Glutamatergic neuron (in vitro differentiated cells): Measurements from ENCODE around the gene PARVB. TPM values are rescaled to one million over a fixed set of nuclear protein-coding genes. Genes with fewer than 3 reads are reported as not detected.

Experiments used
- DNase-seq: peaks from one replicate; pipeline ENCODE4 v3.0.0; 2022
- H3K27ac Mint-ChIP-seq: one replicate; pipeline ENCODE4 v1.8.0; 2020; ENCODE audit warnings: mild to moderate bottlenecking, mixed read lengths, inconsistent platforms; ENCODE audit not compliant: unreplicated experiment
- H3K27me3 Mint-ChIP-seq: one replicate; pipeline ENCODE4 v1.8.0; 2020; ENCODE audit warnings: mild to moderate bottlenecking, moderate library complexity, mixed read lengths, inconsistent platforms; ENCODE audit not compliant: unreplicated experiment
- H3K36me3 Mint-ChIP-seq: one replicate; pipeline ENCODE4 v1.8.0; 2020; ENCODE audit warnings: mild to moderate bottlenecking, mixed read lengths, inconsistent platforms; ENCODE audit not compliant: unreplicated experiment
- H3K4me1 Mint-ChIP-seq: one replicate; pipeline ENCODE4 v1.8.0; 2020; ENCODE audit warnings: mild to moderate bottlenecking, low read depth, mixed read lengths, inconsistent platforms; ENCODE audit not compliant: unreplicated experiment
- H3K4me3 Mint-ChIP-seq: one replicate; pipeline ENCODE4 v1.8.0; 2020; ENCODE audit warnings: mild to moderate bottlenecking, mixed read lengths, inconsistent platforms; ENCODE audit not compliant: unreplicated experiment
- H3K9me3 Mint-ChIP-seq: one replicate; pipeline ENCODE4 v1.8.0; 2020; ENCODE audit warnings: mild to moderate bottlenecking, moderate library complexity, mixed read lengths, inconsistent platforms; ENCODE audit not compliant: unreplicated experiment
- total RNA-seq: library from RNA; stranded (reverse); fragmentation: NEBNext Ultra II Directional; extraction: Animal tissue kit (Norgen Biotek cat#: 25700); gene quantifications from one replicate; pipeline ENCODE4 v1.2.1, GENCODE V29; 2021; ENCODE audit not compliant: unreplicated experiment
- TF ChIP-seq, protein P1 (sequence below): fragments of 200-600 bp; sonication (generic); IDR thresholded peaks from one replicate; pipeline ENCODE4 v1.5.0; 2021; ENCODE audit not compliant: partially characterized antibody, unreplicated experiment

PARVB gene
- total RNA-seq, 1 donor from 2014 or later, result 7.7 TPM

DNA sequence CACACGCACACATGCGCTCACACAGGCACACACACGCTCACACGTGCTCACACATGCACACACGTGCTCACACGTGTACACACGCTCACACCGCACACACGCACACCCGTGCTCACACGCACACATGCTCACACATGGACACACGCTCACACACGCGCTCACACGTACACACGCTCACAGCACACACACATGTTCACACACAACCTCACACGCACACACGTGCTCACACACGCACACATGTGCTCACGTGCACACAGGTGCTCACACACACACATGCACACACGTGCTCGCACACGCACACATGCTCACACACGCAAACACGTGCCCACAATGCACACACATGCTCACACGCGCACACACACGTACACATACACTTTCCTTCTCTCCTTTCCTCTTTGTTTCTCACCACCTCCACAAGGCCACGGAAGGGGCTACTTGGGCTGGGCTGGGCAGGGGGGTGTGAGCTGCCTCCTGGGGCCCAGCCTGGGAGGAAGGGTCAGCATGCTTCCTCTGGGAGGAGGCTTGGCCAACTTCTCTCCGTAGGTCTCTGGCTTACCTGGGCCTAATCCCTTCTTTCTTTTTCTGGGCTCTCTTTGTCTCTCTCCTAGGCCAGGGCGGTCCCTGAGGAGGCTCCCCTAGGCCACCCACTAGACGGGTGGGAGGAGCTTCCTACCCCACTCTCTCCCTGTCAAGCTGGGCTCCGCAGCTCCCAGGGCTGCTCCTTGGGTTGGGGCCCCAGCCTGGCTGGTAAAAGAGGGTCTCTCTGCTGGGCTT lies 122.2 kb downstream of the PARVB start:
- Mint-ChIP-seq H3K36me3 (no peaks in the 10 kb centered on the region), H3K4me3 (peak overlapping the region; percentile 19), H3K27ac (peak overlapping the region; percentile 83), H3K4me1 (peaks cover 27% of the 10 kb centered on the region), H3K27me3 (peaks cover 6% of the 10 kb centered on the region), H3K9me3 (peaks cover 10% of the 10 kb centered on the region)
- no peak for DNase-seq
- TF ChIP-seq, protein P1, sequence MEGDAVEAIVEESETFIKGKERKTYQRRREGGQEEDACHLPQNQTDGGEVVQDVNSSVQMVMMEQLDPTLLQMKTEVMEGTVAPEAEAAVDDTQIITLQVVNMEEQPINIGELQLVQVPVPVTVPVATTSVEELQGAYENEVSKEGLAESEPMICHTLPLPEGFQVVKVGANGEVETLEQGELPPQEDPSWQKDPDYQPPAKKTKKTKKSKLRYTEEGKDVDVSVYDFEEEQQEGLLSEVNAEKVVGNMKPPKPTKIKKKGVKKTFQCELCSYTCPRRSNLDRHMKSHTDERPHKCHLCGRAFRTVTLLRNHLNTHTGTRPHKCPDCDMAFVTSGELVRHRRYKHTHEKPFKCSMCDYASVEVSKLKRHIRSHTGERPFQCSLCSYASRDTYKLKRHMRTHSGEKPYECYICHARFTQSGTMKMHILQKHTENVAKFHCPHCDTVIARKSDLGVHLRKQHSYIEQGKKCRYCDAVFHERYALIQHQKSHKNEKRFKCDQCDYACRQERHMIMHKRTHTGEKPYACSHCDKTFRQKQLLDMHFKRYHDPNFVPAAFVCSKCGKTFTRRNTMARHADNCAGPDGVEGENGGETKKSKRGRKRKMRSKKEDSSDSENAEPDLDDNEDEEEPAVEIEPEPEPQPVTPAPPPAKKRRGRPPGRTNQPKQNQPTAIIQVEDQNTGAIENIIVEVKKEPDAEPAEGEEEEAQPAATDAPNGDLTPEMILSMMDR, result no peak

DNA sequence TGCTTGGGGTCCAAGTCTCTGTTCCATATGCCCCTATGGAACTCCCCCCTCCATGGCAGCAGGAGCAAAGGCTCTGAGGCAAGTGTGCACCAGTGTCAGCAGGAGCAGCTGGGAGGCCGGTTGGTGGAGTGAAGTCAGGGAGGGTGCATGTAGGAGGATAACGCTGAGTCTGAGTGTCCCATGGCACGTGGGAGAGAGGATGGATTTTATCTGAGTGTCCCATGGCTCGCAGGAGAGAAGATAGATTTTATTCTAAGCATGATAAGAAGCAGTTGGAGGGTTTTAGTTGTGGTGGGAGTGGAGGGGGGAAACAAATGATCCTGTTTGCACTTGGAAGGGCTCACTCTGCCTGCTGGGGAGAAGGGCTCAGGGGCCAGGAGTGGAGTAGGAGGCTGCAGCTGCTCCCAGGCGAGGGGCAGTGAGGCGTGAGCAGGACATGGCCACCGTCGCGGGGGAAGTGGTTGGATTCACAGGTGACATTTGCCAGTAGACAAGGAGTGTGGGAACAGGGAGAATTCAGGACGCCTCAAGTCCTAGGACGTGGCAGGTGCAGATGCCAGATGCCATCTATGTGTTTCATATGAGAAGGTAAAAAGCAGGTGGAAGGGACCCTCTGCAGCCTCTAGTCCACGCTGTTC lies 123.0 kb downstream of the PARVB start:
- peak overlapping the region; percentile 35 for H3K4me3 Mint-ChIP-seq
- H3K27me3 Mint-ChIP-seq, result peaks cover 6% of the 10 kb centered on the region
- H3K4me1 Mint-ChIP-seq, result peaks cover 27% of the 10 kb centered on the region
- no peaks in the 10 kb centered on the region for H3K36me3 Mint-ChIP-seq
- TF ChIP-seq, protein P1, result no peak
- H3K27ac Mint-ChIP-seq, result no peak overlapping the region
- DNase-seq, result no peak
- peaks cover 10% of the 10 kb centered on the region for H3K9me3 Mint-ChIP-seq

DNA sequence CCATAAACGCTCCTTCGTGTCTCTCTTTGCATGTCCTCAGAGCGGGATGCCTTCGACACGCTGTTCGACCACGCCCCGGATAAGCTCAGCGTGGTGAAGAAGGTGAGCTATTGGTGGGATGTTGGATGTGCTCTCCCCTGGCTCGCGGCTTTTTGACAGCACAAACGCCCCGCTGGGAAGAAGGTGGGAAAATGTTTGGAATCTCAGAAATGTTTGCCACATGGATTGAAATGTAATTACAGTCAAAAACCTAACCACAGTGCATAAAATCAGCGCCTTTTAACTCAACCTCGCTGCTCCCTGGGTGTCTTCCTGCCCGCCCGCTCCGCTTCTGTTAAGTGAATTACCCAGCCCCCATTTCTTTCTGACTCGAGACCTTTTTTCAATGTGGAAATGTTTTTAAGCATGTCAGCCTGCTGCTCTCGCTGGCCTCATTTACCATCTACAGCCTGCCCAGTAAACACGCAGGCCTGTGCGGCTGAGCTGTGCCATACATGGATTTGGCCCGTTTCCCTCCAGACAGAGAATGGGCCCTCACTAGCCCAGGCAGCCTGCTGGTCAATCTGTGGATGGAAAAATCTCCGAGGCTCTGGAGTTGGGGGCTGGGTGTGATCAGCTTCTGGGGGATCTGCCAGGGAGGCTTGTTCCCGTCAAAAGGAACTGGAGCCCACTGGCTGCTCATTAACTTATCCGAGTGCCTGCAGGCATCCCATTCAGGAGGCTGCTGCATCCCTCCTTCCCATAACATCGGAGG lies 123.9 kb downstream of the PARVB start:
- Mint-ChIP-seq H3K4me1 (peaks cover 27% of the 10 kb centered on the region), H3K4me3 (peak overlapping the region; percentile 35), H3K36me3 (no peaks in the 10 kb centered on the region), H3K27me3 (peaks cover 8% of the 10 kb centered on the region), H3K27ac (no peak overlapping the region), H3K9me3 (peaks cover 10% of the 10 kb centered on the region)
- DNase-seq, result no peak
- TF ChIP-seq, protein P1, result no peak

DNA sequence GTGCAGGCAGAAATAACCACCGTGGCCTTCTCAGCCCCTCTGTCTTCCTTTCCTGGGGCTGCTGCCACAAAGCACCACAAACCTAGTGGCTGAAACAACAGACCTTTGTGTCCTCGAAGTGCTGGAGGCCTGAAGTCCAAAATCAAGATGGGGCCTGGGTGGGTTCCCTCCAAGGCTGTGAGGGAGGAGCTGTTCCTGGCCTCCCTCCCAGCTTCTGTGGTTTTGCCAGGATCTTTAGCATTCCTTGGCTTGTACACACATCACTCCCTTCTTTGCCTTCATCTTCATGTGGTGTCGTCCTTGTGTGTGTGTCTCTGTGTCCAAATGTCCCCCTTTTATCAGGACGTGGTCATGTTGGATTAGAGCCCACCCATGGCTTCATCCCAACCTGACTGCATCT lies 127.6 kb downstream of the PARVB start:
- Mint-ChIP-seq H3K27me3 (peaks cover 1% of the 10 kb centered on the region), H3K4me3 (no peak overlapping the region), H3K4me1 (peaks cover 14% of the 10 kb centered on the region), H3K27ac (no peak overlapping the region), H3K36me3 (no peaks in the 10 kb centered on the region), H3K9me3 (peaks cover 5% of the 10 kb centered on the region)
- DNase-seq, result no peak
- TF ChIP-seq, protein P1, result no peak
